ENCODE results near the gene WIPF2.

WIPF2 gene

GRCh38 chr17:40180694-40181093, 38.4 kb upstream of the WIPF2 start:
- Histone ChIP-seq H3K9me3 (ENCODE audit: insufficient read depth, low read length, severe bottlenecking) (no peaks in the 10 kb centered on the region), H3K4me1 (ENCODE audit: insufficient read depth, low read length) (no peaks in the 10 kb centered on the region), H3K79me2 (ENCODE audit: insufficient read depth, low read length) (no peaks in the 10 kb centered on the region), H2AFZ (ENCODE audit: low read depth, low read length) (no peak overlapping the region), H4K20me1 (ENCODE audit: insufficient read depth, low read length) (no peaks in the 10 kb centered on the region), H3K36me3 (ENCODE audit: insufficient read depth, low read length) (peaks cover 19% of the 10 kb centered on the region), H3K4me3 (ENCODE audit: low read depth in 1 of 2, low read length in 2 of 2) (no peak overlapping the region), H3K9ac (ENCODE audit: low read depth, low read length) (no peak overlapping the region), H3K4me2 (ENCODE audit: insufficient read depth, low read length) (no peak overlapping the region), H3K27me3 (ENCODE audit: insufficient read depth, low read length, poor library complexity) (no peaks in the 10 kb centered on the region), H3K27ac (ENCODE audit: low read length) (no peak overlapping the region)
- ATAC-seq (ENCODE audit: insufficient read depth, low read depth) (no peak), DNase-seq (no peak)
- no peak for TF ChIP-seq CTCF (IDR thresholded peaks at IDR 0.05; ENCODE audit: borderline replicate concordance, extremely low read depth, low read length, poor library complexity, severe bottlenecking)
- no peak for TF ChIP-seq EZH2 (IDR thresholded peaks at IDR 0.05; ENCODE audit: borderline replicate concordance, low read depth, low read length, severe bottlenecking)

GRCh38 chr17:40181205-40181604, 37.9 kb upstream of the WIPF2 start:
- TF ChIP-seq EZH2 (IDR thresholded peaks at IDR 0.05; ENCODE audit: borderline replicate concordance, low read depth, low read length, severe bottlenecking) = no peak
- Histone ChIP-seq H2AFZ (ENCODE audit: low read depth, low read length) (no peak overlapping the region), H3K79me2 (ENCODE audit: insufficient read depth, low read length) (no peaks in the 10 kb centered on the region), H3K4me3 (ENCODE audit: low read depth in 1 of 2, low read length in 2 of 2) (no peak overlapping the region), H3K9me3 (ENCODE audit: insufficient read depth, low read length, severe bottlenecking) (no peaks in the 10 kb centered on the region), H3K27me3 (ENCODE audit: insufficient read depth, low read length, poor library complexity) (no peaks in the 10 kb centered on the region), H3K4me1 (ENCODE audit: insufficient read depth, low read length) (no peaks in the 10 kb centered on the region), H4K20me1 (ENCODE audit: insufficient read depth, low read length) (no peaks in the 10 kb centered on the region), H3K27ac (ENCODE audit: low read length) (no peak overlapping the region), H3K9ac (ENCODE audit: low read depth, low read length) (no peak overlapping the region), H3K36me3 (ENCODE audit: insufficient read depth, low read length) (peaks cover 14% of the 10 kb centered on the region), H3K4me2 (ENCODE audit: insufficient read depth, low read length) (no peak overlapping the region)
- no peak for DNase-seq
- ATAC-seq (ENCODE audit: insufficient read depth, low read depth) = no peak

GRCh38 chr17:40182606-40183005, 36.5 kb upstream of the WIPF2 start:
- no peaks in the 10 kb centered on the region for H3K79me2 ChIP-seq (ENCODE audit: insufficient read depth, low read length)
- no peaks in the 10 kb centered on the region for H3K9me3 ChIP-seq (ENCODE audit: insufficient read depth, low read length, severe bottlenecking)
- DNase-seq (no peak), ATAC-seq (ENCODE audit: insufficient read depth, low read depth) (no peak)
- H3K36me3 ChIP-seq (ENCODE audit: insufficient read depth, low read length) = peaks cover 3% of the 10 kb centered on the region
- TF ChIP-seq CTCF (IDR thresholded peaks at IDR 0.05; ENCODE audit: borderline replicate concordance, extremely low read depth, low read length, poor library complexity, severe bottlenecking) (no peak), EZH2 (IDR thresholded peaks at IDR 0.05; ENCODE audit: borderline replicate concordance, low read depth, low read length, severe bottlenecking) (no peak)
- no peaks in the 10 kb centered on the region for H3K27me3 ChIP-seq (ENCODE audit: insufficient read depth, low read length, poor library complexity)
- H3K4me1 ChIP-seq (ENCODE audit: insufficient read depth, low read length) = no peaks in the 10 kb centered on the region
- no peak overlapping the region for H3K27ac ChIP-seq (ENCODE audit: low read length)
- H2AFZ ChIP-seq (ENCODE audit: low read depth, low read length) = no peak overlapping the region
- H4K20me1 ChIP-seq (ENCODE audit: insufficient read depth, low read length) = no peaks in the 10 kb centered on the region
- no peak overlapping the region for H3K4me2 ChIP-seq (ENCODE audit: insufficient read depth, low read length)
- no peak overlapping the region for H3K4me3 ChIP-seq (ENCODE audit: low read depth in 1 of 2, low read length in 2 of 2)
- H3K9ac ChIP-seq (ENCODE audit: low read depth, low read length) = no peak overlapping the region

GRCh38 chr17:40187238-40187637, 31.9 kb upstream of the WIPF2 start:
- no peak overlapping the region for H3K4me2 ChIP-seq (ENCODE audit: insufficient read depth, low read length)
- no peak overlapping the region for H3K27ac ChIP-seq (ENCODE audit: low read length)
- no peaks in the 10 kb centered on the region for H3K4me1 ChIP-seq (ENCODE audit: insufficient read depth, low read length)
- H4K20me1 ChIP-seq (ENCODE audit: insufficient read depth, low read length) = no peaks in the 10 kb centered on the region
- H3K27me3 ChIP-seq (ENCODE audit: insufficient read depth, low read length, poor library complexity) = no peaks in the 10 kb centered on the region
- DNase-seq (no peak), ATAC-seq (ENCODE audit: insufficient read depth, low read depth) (no peak; the same call in 2 of the 3 replicates)
- no peak overlapping the region for H2AFZ ChIP-seq (ENCODE audit: low read depth, low read length)
- TF ChIP-seq CTCF (IDR thresholded peaks at IDR 0.05; ENCODE audit: borderline replicate concordance, extremely low read depth, low read length, poor library complexity, severe bottlenecking) = no peak
- TF ChIP-seq EZH2 (IDR thresholded peaks at IDR 0.05; ENCODE audit: borderline replicate concordance, low read depth, low read length, severe bottlenecking) = no peak
- H3K9ac ChIP-seq (ENCODE audit: low read depth, low read length) = no peak overlapping the region
- no peak overlapping the region for H3K4me3 ChIP-seq (ENCODE audit: low read depth in 1 of 2, low read length in 2 of 2)
- no peaks in the 10 kb centered on the region for H3K79me2 ChIP-seq (ENCODE audit: insufficient read depth, low read length)
- H3K9me3 ChIP-seq (ENCODE audit: insufficient read depth, low read length, severe bottlenecking) = no peaks in the 10 kb centered on the region
- no peaks in the 10 kb centered on the region for H3K36me3 ChIP-seq (ENCODE audit: insufficient read depth, low read length)
